ENCODE measurements around the gene NRXN3. TPM values are rescaled to one million over a fixed set of nuclear protein-coding genes. Genes with fewer than 3 reads are reported as not detected.

Gene NRXN3
- total and polyA plus RNA-seq, 2 of the 13 experiments (the other 11 are each of a cell fraction or from before 2014, with no cell fraction given): 0.03 TPM; not detected in 1

DNA sequence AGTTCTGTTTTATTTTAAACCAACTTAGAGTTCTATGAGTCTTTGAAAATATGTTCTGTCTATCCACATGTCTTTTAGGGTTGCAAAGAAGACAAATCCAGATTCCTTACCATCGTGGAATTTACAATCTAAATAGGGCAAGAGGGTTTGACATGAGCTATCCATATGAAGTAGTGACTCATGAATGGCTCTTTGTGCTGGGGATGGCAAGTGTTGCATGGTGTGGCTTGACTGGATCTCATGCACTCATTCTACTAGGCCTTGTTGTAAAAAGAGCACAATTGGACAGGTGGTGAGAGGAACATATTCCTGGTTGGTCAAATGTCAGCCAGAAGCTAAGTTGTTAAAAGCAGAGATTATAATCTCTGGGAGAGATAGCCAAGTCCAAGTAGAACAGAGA lies 1532.0 kb downstream of the NRXN3 start:
- Histone ChIP-seq H3K4me2 (ENCODE audit: low read depth, low read length) (no peak overlapping the region), H3K4me1 (ENCODE audit: insufficient read depth, low read length) (no peaks in the 10 kb centered on the region), H3K4me3 (replicated peaks in 1 of 3; ENCODE audit: insufficient read depth in 1 of 3, low read depth in 2 of 3, low read length in 3 of 3) (no peak overlapping the region), H3K36me3 (replicated peaks in 1 of 2; ENCODE audit: control insufficient read depth in 1 of 2, insufficient read depth in 2 of 2, low read length in 2 of 2) (no peaks in the 10 kb centered on the region), H3K79me2 (ENCODE audit: insufficient read depth, low read length) (no peaks in the 10 kb centered on the region), H3K9ac (ENCODE audit: insufficient read depth, low read depth, low read length) (no peak overlapping the region), H3K9me3 (ENCODE audit: low read length) (peaks cover 95% of the 10 kb centered on the region), H2AFZ (ENCODE audit: low read length) (no peak overlapping the region), H3K27ac (ENCODE audit: extremely low read length, insufficient read depth, low read length) (no peak overlapping the region), H3K27me3 (ENCODE audit: control insufficient read depth in 1 of 2, insufficient read depth in 2 of 2, low read length in 2 of 2) (no peaks in the 10 kb centered on the region), H4K20me1 (ENCODE audit: insufficient read depth, low read length) (no peaks in the 10 kb centered on the region)
- FAIRE-seq (no peak), DNase-seq (ENCODE audit: low spot score) (no peak), ATAC-seq (no peak)
- CTCF ChIA-PET (ENCODE audit: low intra/inter-chr PET ratio, low total read pairs): no interaction called here
- intact Hi-C loops (cut with micrococcal nuclease; ENCODE audit: unreplicated experiment) (no loop called here), in situ Hi-C loops (cut with HindIII; ENCODE audit: extremely low pct_ligation_motif_present, low pct_unique_long_range_greater_than_20kb) (no loop called here)
- no TSS peak for BruUV-seq (replicated peaks)
- WGBS (ENCODE audit: low lambda C conversion rate): 0% methylated on average over 1 of the region's 1 CpG
- POLR2A ChIA-PET: no interaction called here
- no peak for TF ChIP-seq GATAD2A (CRISPR knock-in tag; IDR thresholded peaks at IDR 0.05)
- no peak for TF ChIP-seq ZNF746 (CRISPR knock-in tag; IDR thresholded peaks at IDR 0.05)
- no peak for TF ChIP-seq PAWR (CRISPR knock-in tag; IDR thresholded peaks at IDR 0.05; ENCODE audit: borderline replicate concordance)
- no peak for TF ChIP-seq ZSCAN20 (CRISPR knock-in tag; IDR thresholded peaks at IDR 0.05; ENCODE audit: borderline replicate concordance)
- TF ChIP-seq PAX8 (CRISPR knock-in tag; IDR thresholded peaks at IDR 0.05; ENCODE audit: borderline replicate concordance): no peak
- TF ChIP-seq GMEB2 (CRISPR knock-in tag; IDR thresholded peaks at IDR 0.05; ENCODE audit: low read depth): no peak
- TF ChIP-seq ZNF816 (CRISPR knock-in tag; IDR thresholded peaks at IDR 0.05; ENCODE audit: borderline replicate concordance): no peak
- no peak for TF ChIP-seq ZNF674 (CRISPR knock-in tag; IDR thresholded peaks at IDR 0.05; ENCODE audit: low read depth)
- TF ChIP-seq, protein P1, sequence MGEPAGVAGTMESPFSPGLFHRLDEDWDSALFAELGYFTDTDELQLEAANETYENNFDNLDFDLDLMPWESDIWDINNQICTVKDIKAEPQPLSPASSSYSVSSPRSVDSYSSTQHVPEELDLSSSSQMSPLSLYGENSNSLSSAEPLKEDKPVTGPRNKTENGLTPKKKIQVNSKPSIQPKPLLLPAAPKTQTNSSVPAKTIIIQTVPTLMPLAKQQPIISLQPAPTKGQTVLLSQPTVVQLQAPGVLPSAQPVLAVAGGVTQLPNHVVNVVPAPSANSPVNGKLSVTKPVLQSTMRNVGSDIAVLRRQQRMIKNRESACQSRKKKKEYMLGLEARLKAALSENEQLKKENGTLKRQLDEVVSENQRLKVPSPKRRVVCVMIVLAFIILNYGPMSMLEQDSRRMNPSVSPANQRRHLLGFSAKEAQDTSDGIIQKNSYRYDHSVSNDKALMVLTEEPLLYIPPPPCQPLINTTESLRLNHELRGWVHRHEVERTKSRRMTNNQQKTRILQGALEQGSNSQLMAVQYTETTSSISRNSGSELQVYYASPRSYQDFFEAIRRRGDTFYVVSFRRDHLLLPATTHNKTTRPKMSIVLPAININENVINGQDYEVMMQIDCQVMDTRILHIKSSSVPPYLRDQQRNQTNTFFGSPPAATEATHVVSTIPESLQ (CRISPR knock-in tag; conservative IDR thresholded peaks at IDR 0.05): no peak
- TF ChIP-seq POLR2G (IDR thresholded peaks at IDR 0.05; ENCODE audit: low read depth, low read length): no peak
- TF ChIP-seq SSRP1 (CRISPR knock-in tag; IDR thresholded peaks at IDR 0.05): no peak
- TF ChIP-seq, protein P2, sequence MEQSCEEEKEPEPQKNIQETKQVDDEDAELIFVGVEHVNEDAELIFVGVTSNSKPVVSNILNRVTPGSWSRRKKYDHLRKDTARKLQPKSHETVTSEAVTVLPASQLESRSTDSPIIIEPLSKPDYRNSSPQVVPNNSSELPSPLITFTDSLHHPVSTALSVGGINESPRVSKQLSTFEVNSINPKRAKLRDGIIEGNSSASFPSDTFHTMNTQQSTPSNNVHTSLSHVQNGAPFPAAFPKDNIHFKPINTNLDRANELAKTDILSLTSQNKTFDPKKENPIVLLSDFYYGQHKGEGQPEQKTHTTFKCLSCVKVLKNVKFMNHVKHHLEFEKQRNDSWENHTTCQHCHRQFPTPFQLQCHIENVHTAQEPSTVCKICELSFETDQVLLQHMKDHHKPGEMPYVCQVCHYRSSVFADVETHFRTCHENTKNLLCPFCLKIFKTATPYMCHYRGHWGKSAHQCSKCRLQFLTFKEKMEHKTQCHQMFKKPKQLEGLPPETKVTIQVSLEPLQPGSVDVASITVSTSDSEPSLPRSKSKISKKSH (CRISPR knock-in tag; IDR thresholded peaks at IDR 0.05; ENCODE audit: borderline replicate concordance): no peak
- TF ChIP-seq RFX1 (IDR thresholded peaks at IDR 0.05): no peak
- TF ChIP-seq ZFP62 (CRISPR knock-in tag; IDR thresholded peaks at IDR 0.05): no peak
- TF ChIP-seq RFXANK (CRISPR knock-in tag; IDR thresholded peaks at IDR 0.05): no peak
- no peak for TF ChIP-seq ZFP36L1 (CRISPR knock-in tag; IDR thresholded peaks at IDR 0.05)
- no peak for TF ChIP-seq MXD4 (CRISPR knock-in tag; IDR thresholded peaks at IDR 0.05)

Data from HepG2 (cell line).